HG03060 (cell line): ENCODE data around the gene RABGEF1.
A peak's percentile ranks its signal among the peaks of the same experiment; 100 is the strongest.
"Not testable (repeated sequence)": the region's sequence is repeated elsewhere in the genome, so short reads cannot be mapped to it uniquely, and the experiment has no call there.

Source experiments
- ATAC-seq: cut with Tn5 transposase; IDR thresholded peaks from one replicate; pipeline ENCODE4 v1.9.1; 2021; ENCODE audit warnings: low read depth, moderate number of reproducible peaks; ENCODE audit not compliant: unreplicated experiment

The RABGEF1 gene

DNA sequence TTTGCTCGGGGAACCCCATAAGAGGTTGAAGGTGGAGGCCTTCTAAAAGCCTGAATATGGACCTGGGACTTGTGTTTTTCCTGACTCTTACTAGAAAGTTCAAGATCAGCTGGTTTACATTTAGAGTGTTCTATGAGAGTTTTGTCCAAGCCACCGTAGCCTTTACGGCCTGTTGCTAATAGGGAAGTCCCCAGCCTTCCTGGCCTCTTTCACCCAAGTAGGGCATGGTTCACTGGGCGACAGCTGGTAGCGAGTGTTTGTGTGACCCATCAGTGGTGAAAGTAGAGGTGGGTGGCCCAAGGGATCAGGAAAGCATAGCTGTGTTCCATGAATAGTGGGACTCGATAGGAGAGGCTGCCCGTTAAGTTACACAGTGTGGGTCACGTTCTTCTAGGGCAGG is 60.1 kb downstream of the RABGEF1 start:
- ATAC-seq, result no peak

DNA sequence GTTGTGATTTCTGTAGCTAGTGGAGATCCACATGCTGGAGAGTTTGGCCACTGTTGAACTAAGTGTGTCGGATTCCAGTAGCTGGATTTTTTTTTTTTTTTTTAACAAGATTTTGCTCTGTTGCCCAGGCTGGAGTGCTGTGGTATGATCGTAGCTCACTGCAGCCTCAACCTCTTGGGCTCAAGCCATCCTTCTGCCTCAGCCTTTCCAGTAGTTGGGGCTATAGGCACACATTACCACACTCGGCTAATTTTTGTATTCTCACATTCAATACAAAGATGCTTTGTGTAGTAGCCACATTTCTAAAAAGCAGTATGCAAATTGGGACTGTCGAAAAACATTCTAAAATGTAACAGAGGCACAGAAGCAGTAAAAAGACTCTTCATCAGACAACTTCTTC is 63.5 kb downstream of the RABGEF1 start:
- ATAC-seq, result no peak

DNA sequence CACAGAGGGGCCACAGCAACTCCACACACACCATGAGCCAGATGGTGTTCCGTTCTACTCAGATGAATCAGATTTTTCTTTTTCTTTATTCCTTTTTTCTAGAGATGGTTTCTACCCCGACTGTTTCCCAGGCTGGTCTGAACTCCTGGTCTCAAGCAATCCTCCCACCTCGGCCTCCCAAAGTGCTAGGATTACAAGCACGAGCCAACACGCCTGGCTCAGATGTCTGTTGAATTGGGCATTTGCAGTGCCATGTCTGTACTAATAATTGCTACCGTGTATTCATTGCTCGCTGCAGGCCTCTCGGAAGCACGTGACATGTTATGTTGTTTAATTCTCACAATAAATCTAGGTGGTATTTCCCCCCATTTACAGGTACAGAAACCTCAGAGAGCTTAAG is 67.2 kb downstream of the RABGEF1 start:
- ATAC-seq, result no peak

DNA sequence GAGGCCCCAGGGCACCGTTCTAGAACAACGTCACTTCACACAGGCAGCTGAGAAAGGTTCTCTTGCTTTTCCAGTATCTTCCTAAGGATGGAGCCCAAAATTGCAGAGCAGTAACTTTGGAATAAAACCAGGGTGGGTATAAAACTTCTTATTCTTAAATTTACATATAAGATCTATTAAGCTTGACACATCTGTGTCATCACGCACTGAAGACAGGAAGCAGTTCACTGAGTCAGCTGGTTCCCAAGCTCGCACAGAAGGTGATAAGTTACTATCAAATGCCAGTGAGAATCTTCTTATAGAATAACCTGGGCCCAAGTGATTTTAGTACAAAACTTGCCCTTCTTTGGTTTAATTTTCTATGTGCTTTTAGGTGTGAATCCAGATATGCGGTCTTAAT is 70.2 kb downstream of the RABGEF1 start:
- no peak for ATAC-seq

DNA sequence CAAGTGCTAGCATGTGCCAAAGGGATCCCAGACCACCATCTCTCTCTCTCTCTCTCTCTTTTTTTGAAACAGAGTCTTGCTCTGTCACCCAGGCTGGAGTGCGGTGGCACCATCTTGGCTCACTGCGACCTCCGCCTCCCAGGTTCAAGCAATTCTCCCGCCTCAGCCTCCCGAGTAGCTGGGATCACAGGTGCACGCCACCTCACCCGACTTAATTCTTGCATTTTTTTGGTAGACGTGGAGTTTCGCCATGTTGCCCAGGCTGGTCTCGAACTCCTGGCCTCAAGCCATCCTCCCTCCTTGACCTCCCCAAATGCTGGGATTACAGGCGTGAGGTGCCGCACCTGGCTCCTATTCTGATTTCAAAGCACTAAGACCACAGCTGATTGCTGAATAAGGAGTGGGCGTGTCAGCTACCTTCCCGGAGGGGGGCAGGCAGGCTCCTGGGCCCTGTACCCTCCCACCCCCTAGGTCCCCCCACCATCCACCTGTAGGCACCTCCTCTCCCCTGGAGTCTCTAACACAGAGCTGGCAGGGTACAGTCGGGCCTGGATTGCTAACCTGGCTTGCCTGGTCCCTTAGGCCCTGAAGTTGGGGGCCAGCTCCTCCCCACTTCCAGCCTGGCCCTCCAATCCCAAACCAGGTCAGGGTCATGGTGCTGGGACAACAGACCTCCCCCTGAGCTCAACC is 74.8 kb downstream of the RABGEF1 start:
- ATAC-seq, result not testable (repeated sequence)

DNA sequence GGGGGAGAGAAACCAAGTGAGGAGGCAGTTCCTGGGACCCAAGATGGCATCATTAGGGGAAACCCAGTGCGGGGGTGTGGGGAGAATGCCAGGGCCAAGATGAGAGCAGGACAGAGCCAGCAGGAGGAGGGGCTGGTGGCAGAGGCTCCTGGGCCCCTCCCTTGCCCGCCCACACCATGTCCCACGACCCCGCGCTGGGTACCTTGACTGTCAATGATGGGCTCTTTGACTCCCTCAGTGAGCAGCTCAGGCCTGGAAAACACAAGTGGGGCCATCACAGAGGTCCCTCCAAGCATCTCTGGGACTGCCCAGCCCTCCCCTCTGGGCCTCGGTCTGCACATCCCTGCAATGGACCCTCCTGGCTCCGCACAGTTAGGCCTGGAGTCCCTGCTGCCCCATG is 75.4 kb downstream of the RABGEF1 start:
- ATAC-seq, result no peak

DNA sequence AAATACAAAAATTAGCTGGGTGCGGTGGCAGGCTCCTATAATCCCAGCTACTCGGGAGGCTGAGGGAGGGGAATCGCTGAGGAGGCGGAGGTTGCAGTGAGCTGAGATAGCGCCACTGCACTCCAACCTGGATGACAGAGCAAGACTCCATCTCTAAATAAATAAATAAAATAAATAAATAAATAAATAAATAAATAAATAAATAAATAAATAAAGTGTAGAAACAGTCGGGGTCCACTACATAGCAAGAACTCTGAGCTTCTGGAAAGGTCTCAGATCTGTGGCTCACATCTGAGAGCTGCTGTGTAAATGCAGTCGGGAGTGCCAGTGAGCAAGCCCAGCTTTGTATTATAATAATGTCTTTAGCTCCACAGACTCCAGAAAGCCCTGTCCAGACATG is 76.1 kb downstream of the RABGEF1 start:
- ATAC-seq, result not testable (repeated sequence)

DNA sequence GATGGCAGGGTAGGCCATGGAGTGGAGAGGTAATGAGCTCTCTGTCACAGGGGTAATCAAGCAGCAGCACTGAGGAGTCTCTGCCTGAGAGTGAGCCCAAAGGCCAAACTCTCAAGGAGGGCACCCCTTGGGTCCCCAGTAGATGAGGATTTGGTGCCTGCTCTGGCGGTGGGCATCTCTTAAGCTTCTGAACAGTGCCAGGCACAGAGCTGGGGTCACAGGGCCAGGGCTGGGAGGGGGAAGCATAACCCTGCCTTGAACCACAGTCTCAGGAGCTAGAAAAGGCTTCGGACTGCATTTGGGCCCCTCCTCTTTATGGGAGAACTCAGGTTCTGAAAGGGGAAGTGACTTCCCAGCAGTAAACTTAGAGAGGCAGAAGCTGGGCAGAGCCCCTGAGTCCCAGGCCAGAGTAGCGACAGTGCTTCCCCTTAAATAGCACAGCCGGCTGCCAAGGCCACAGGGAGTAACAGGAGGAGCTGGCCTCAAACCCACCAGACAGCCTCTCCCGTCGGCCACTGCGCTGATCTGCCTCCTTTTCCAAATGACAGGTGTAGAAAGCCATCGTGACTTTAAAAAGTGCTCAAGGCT is 76.8 kb downstream of the RABGEF1 start:
- not testable (repeated sequence) for ATAC-seq

DNA sequence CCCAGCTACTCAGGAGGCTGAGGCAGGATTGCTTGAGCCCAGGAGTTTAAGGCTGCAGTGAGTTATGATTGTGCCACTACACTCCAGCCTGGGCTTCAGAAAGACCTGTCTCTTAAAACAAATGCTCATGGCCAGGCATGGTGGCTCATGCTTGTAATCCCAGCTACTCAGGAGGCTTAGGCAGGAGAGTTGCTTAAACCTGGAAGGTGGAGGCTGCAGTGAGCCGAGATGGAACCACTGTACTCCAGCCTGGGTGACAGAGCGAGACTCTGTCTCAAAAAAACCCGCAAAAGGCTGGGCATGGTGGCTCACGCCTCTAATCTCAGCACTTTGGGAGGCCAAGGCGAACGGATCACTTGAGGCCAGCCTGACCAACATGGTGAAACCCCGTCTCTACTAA is 77.4 kb downstream of the RABGEF1 start:
- not testable (repeated sequence) for ATAC-seq

DNA sequence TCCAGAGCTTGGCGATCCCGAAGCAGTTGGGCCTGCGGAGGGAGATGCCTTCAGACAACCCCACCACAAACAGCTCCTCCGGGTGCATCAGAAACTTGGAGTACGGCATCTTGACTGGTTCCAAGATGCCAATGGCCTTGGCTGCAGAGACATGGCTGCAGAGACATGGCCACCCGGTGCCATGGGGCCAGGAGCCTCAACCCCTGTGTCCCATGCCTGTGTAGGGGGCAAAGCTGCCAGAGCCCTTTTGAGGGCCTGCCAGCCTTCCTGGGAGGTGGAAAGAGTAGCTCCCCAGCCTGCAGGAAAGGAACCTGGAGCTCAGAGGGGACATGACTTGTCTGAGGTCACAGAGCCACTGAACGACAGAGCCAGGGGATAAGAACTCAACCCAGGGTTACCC is 83.5 kb downstream of the RABGEF1 start:
- no peak for ATAC-seq

DNA sequence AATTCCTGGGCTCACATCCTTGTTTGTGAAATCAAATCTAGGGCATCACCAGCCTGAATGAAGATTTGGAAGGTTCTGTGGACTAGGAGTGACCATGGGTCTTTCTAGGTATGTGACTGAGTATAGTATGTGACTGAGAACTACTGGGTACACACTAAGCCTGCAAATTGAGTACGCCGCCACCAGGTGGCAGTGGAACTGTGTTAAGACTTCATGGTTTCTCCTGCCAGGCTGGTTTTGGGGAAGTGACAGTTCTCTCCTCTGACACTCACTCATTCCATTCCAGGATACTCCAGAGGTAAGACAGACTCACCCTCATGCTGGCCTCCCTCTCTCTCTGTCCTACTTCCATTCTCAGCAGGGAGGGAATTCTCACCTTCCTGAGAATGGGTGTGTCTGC is 85.0 kb downstream of the RABGEF1 start:
- ATAC-seq, result not testable (repeated sequence)

DNA sequence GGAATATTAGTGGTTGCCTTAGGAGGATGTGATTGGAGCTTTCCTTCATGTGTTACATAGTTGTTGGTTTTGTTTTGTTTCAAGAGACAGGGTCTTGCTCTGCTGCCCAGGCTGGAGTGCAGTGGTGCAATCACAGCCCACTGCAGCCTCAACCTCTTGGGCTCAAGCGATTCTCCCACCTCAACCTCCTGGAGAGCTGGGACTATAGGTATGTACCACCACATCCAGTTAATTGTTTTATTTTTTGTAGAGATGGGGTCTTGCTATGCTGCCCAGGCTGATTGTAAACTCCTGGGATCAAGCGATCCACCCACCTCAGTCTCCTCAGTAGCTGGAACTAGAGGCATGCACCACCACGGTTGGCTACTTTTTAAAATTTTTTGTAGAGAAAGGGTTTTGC is 86.1 kb downstream of the RABGEF1 start:
- ATAC-seq, result no peak

DNA sequence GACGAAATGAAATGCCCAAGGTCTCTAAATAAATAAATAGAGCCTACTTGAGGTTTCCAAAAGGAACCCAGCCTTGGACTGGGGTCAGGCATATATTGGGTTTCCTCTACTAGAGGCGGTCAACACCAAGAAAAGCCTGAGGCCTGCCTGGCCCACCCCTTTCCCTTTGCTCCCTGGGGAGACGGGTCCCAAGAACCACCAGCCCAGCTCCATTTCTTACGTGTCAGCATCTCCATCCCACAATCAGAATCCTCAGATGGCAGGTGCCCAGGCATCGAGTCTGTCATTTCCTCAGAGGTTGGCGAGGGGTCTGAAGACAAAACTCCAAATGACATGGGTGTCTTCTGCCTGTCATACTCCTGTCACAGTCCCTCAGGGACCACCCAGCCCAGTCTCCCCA is 90.4 kb downstream of the RABGEF1 start:
- ATAC-seq, result not testable (repeated sequence)

DNA sequence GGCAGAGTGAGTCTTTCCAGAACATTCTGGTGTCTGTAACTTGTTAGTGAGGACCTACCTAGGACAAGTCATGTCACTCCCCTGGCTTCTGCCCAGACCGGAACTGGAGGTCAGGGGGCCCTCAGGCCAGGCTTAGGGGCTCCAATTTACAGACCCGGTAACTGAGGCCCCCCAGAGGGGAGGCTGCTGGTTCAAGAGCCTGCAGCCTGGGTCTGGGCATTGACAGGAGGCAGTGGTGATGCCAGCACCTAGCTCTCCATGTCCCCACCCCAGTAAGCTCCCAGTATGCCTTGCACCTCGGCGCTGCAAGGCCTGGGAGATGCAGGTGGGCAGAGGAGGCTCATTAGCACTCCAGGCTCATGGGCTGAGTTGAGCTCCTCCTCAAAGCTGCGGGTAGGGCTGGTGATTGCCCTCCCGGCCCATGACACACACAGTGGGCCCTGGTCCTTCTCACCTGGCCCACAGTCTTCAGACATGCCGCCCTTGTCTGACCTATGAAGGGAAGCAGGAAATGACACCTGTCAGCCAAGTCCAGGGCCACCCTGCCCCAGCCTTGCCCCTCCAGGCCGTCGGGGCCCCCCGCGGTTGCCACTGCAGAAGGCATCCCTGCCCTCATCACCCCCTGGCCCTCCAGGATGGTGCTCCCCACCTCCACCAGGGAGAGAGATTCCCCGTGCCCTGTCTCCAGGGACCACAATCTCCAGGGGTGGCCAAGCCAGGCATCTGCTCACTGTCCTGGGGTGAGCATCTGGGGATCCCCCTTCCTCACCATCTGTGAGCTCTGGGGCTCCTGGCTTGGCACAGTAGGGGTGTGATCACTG is 92.2 kb downstream of the RABGEF1 start:
- no peak for ATAC-seq

DNA sequence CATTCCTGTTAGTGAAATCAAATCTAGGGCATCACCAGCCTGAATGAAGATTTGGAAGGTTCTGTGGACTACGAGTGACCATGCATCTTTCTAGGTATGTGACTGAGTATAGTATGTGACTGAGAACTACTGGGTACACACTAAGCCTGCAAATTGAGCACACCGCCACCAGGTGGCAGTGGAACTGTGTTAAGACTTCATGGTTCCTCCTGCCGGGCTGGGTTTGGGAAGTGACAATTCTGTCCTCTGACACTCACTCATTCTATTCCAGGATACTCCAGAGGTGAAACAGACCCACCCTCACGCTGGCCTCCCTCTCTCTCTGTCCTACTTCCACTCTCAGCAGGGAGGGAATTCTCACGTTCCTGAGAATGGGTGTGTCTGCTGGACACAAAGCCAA is 96.5 kb downstream of the RABGEF1 start:
- no peak for ATAC-seq

DNA sequence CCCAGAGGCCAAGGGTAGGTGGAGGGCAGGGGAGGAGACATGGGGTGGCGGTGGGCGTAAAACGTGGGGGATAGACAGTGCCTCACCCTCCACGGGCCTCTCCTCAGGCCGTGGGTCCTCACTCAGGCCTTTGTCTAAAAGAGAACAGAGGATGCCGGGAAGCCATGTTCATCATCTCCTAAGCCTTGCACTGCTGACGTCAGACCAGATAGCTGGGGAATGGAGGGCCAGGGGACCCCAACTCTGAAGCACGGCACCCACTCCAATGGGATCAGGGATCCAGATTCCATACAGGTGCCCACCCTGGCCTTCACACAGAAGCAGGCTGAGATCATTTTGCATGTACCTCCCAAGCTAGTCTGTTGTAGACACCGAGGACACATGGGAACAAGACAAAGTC is 97.1 kb downstream of the RABGEF1 start:
- no peak for ATAC-seq

DNA sequence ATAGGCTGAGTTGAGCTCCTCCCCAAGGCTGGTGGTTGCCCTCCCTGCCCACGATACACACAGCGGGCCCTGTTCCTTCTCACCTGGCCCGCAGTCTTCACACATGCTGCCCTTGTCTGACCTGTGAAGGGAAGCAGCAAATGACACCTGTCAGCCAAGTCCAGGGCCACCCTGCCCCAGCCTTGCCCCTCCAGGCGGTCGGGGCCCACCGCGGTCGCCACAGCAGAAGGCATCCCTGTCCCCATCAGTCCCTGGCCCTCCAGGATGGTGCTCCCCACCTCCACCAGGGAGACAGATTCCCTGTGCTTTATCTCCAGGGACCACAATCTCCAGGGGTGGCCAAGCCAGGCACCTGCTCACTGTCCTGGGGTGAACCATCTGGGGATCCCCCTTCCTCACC is 99.3 kb downstream of the RABGEF1 start:
- ATAC-seq, result no peak

DNA sequence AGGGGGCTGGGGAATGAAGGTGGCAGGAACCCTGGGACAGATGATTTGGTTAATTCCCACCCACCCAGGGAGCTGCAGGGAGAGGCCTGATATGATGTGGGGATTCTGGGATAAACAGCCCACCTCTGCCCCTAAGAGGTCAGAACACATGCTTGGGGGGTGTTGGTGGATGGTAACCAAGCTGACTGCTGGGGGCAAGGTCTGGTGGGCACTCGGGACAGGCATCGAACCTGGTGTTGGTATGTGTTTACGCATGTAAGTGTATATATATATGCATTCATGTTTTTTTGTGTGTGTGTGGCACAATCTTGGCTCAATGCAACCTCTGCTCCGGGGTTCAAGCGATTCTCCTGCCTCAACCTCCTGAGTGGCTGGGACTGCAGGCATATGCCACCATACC is 99.8 kb downstream of the RABGEF1 start:
- ATAC-seq, result no peak

DNA sequence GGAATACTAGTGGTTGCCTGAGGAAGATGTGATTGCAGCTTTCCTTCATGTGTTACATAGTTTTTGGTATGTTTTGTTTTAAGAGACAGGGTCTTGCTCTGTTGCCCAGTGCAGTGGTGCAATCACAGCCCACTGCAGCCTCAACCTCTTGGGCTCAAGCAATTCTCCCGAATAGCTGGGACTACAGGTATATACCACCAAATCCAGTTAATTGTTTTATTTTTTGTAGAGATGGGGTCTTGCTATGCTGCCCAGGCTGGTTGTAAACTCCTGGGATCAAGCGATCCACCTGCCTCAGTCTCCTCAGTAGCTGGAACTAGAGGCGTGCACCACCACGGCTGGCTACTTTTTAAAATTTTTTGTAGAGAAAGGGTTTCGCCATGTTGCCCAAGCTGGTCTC is 101.4 kb downstream of the RABGEF1 start:
- no peak for ATAC-seq

DNA sequence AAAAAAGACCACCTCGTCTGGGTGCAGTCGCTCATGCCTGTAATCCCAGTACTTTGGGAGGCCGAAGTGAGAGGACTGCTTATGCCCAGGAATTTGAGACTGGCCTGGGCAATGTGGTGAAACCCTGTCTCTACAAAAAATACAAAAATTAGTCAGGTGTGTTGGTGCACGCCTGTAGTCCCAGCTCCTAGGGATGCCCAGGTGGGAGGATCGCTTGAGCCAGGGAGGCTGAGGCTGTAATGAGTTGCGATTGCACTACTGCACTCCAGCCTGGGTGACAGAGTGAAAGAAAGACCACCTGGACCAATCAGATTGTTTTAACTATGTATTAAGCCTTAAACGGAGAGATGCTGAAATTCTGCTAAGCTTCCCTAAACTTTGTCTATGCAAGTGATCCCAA is 103.0 kb downstream of the RABGEF1 start:
- not testable (repeated sequence) for ATAC-seq

DNA sequence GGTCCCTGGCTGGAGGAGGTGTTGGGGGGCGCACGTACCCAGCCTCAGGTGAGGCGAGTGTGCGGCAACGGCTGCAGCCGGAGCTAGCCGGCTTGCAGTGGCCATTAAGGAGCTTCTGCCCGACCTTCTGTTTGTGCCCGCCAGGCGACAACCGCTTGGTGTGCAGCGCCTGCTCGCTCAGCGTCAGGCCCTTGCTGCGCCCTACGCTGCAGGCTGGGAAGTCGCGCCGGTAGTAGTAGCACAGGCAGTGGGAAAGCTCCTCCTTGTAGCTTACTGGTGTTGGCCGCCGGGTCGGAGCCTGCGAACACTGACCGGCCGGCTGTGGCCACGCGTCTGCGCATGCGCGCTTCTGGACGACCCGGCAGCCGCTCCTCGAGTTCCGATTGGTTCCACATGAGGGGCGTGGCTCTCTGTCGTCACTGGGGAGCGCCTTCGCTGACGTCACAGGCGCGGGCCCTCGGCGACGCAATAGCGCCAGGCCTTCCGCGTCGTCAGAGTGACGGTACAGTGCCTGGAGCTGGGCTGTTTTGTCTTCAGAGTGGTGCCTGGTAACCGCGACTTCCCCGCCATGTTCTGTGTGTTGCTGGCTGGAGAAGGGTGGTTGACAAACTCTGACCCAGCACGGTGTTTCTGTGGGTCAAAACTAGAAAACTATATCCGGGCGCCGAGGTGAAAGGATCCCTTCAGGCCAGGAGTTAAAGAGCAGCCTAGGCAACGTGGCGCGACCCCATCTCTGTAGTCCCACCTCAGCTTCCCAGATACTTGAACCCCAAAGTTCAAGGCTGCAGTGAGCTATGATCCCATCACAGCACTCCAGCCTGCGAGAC is 104.2 kb downstream of the RABGEF1 start:
- ATAC-seq, result peak; percentile 86
